Renal cortex interstitium (tissue), 11 donors: ENCODE measurements around the gene GSN. TPM values are rescaled to one million over a fixed set of nuclear protein-coding genes. Genes with fewer than 3 reads are reported as not detected.

Source experiments
- DNase-seq, 11 donors: peaks; one replicate each; pipeline ENCODE4 v3.0.0-alpha.2; 2013; ENCODE audit warnings: low read depth in 9 of 11, low spot score in 4 of 11; ENCODE audit errors: extremely low read depth in 1 of 11
- polyA plus RNA-seq, 3 donors: library from polyadenylated mRNA; unstranded; fragments of 120-200 nt; gene quantifications; one replicate each; pipeline ENCODE4 v1.2.1, GENCODE V29; 2013; ENCODE audit not compliant: insufficient read length in 3 of 3

GSN gene
- polyA plus RNA-seq, 3 donors = 128 to 208 (median 160) TPM

DNA sequence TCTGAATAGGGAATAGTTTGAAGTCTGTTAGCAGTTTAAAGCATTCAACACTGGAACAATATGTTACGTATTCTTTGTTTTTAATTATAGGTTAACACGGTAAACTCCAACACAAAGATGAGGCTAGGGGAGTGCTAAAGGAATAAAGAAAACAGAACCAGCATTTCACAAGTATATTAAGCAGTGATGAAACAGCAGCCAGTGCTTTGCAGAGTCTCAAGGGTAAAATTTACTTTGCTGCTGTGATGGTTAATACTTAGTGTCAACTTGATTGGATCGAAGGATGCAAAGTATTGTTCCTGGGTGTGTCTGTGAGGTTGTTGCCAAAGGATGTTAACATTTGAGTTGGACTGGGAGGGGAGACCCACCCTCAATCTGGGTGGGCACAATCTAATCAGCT, 30.0 kb upstream of the GSN start:
- DNase-seq = no peak

DNA sequence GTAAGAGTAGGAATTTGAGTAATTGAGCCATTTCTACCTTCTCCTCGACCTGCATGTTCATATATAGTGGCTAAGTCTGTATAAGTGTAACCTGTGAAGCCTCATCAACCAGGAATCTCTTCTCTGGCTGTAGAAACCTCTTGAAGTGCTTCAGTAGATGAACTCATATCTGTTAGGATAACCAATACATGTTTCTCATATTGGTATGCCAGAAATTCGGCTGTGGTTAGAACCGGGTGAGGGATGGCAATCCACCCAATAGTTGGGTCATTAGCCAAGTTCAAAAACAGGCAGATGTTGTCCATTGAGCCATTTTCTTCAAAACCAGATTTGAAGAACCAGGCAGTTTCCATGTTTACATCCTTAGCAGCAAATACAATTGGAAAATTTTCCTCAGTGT, 28.9 kb upstream of the GSN start:
- no peak for DNase-seq

DNA sequence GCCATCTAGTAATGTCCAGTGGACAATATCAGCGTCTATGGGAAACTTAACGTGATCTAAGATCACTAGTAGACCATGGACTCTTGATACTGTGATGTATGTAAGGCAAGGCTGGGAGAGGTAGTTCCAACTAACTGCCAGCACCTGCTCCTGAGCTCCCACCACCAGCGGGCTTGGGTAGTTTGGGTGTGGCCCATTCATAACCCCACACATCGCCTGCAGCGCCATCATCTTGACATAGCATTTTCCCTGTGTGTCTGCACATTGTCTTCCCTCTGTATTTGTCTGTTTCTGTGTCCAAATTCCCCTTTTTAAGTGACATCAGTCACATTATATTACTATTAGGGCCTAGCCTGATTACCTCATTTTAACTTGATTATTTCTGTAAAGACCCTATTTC, 28.1 kb upstream of the GSN start:
- DNase-seq = no peak

DNA sequence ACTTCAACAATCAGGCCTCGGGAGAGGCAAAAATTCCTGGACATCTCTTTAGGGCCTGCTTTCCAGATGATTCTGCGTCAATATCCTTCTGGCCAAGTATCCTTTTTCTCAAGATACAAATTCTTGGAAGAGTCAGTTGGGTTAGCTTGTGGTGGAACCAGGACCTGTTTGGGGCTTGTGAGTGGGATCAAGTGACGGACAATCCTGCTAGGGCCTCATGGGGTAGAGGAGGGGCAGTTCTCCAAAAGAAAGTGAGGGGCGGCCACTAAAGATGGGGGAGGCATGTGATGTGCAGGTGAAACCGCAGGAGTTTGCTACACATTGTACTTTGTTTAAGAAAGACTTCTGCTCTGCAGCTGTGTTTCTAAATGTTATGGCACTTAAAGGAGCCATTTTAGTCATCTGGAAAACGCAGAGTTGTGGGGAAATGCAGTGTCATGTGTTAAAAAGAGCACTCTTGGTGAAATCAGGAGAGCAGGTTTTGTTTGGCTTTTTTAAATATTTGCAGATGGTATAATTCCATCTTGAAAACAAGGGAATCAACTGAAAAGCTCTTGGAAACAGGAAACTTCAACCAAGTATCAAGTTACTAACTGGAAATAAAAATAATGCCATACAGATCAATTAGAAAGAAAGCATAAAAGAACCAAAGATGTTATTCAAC, 27.4 kb upstream of the GSN start:
- DNase-seq = no peak

DNA sequence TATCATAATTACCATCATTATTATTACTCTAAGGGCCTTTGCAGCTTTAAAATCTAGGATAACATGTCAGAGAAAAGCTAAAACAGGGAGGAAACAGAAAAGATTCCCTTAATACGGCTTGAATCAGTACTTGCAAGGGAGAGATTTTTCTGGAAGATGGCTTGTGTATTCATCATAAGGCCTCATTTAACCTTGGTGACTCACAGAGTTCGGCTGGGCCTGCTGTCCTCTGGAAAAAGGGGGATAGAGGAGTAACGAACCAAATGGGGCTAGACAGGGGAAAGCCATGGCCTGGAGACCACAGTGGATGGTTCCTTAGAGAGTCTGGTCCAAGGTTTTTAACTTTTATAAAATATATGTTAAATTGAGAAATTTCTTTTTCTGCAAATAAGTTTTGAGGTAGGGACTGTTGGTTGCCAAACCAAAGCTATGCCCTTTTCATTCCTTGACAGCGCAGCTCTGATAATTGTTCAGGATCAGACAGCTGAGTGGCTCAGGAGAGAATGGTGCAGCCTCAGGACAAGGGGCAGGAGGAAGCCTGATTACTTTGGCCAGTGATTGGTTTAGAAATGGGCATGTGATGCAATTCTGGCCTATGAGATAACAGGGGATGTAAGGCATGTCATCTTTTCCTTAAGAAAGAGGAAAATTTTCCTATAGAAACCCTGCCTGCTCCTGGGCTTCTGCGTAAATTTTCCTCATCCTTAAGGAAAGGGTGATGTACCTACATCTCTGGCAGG, 25.6 kb upstream of the GSN start:
- no peak for DNase-seq

DNA sequence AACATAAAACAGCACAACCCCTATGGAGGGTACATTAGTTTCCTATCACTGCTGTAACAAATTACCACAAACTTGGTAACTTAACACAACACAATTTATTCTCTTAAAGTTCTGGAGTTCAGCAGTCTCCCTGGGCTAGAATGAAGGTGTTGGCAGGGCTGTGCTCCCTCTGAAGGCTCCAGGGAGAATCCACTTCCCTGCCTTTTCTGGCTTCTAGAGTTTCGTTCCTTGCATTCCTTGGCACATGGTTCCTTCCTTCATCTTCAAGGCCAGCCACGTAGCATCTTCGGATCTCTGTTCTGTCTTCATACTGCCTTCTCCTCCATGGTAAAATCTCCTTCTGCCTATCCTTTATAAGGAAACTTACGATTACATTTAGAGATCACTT, 25.0 kb upstream of the GSN start:
- no peak for DNase-seq

DNA sequence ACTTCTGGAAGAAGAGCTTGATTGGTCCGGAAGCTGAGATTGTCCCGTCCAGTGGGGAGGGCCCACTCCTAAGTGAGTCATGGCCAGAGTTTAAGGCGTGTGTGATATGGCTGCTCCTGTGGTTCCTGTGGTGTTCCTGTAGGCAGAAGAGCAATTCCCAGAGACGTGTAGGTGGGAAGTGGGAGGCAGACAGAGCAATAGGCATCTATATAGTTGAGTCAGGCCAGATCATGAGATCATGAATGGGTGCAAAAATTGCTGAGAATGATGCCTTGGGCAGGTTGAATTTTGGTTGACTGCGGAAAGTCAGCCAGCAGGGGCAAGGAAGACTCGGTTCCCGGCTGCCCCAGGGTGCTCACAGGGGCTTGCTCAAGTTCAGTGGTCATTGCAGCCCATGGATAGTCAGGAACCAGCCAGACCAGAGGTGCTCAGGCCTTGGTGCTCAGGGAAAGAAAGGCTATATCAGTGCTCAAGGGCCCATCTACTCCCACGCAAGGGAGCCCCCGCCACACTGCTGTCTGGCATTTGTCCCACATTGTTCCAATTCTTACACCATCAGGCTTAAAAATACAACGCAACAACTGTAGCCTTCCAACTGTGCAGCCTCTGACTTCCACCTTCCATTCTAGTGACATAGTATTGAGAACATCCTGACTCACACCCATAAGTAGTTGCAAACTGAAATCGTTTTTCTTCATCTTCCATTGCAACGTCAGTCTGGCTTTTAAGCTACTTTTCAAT, 21.0 kb upstream of the GSN start:
- DNase-seq = no peak

DNA sequence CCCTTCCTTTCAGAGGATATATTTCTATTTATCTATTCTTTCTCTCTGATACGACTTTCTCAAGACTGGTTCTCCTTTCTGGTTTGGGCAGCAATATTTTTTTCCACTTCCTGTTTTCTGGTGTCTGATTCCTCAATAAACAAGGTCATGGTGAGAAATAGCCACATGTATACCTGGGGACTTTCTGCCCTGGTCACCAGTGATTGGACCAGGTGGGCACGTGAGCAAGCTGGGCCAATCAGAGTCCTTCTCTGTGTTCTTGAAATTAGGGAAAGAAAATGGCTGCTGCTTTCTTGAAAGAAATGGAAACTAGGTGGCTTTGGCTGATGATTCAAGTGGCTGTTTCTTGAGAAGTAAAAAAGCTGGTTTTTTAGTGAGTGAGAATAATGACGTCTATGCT, 18.4 kb upstream of the GSN start:
- no peak for DNase-seq

DNA sequence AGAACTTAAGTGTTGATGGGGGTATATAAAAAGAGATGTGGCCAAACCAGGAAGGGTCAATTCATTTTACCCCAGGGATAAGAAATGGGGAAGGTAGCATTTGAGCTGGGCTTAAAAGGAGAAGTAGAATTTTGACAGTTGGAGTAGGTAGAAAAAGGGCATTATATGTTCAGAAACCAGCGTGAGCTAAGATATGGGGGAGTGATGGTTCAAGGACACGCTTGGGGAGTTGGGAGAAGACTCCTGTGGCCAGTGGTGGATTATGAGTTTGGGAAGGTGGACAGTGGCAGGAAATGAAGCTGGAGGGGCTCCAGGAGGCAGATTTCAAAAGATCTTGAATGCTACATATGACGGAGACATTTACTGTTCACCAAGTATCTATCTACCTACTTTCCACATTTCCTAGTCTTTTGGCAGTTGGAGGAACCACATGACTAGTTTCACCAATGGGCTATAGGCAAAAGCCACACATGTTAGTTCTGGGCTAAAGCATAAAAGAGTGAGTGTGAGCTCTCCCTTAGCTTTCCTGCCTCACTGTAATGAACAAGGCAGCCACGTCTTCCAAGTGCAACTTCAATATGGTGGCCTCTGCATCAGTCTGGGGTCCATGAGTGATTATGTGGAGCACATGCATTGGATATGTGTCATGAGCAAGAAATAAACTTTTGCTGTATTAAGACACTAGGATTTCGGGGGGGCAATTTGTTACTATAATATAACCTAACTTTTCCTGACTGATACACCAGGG, 15.7 kb upstream of the GSN start:
- no peak for DNase-seq

DNA sequence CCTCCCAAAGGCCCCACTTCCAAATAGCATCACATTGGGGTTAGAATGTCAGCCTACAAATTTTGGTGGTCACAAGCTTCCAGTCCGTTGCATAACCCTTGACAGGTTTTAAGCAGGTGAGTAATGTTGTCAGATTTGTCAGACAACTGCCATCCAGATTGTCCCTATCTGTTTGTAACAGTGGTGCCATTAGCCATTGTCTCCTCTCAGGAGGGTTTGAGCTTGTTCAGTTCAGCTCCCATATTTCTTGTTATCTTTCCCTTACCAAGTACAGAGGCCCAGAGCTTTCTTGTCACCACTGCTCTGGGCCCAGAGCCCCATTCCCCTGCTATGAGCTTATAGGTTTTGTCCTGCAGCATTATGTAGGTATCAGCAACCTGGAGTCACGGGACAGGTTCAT, 14.8 kb upstream of the GSN start:
- no peak for DNase-seq

DNA sequence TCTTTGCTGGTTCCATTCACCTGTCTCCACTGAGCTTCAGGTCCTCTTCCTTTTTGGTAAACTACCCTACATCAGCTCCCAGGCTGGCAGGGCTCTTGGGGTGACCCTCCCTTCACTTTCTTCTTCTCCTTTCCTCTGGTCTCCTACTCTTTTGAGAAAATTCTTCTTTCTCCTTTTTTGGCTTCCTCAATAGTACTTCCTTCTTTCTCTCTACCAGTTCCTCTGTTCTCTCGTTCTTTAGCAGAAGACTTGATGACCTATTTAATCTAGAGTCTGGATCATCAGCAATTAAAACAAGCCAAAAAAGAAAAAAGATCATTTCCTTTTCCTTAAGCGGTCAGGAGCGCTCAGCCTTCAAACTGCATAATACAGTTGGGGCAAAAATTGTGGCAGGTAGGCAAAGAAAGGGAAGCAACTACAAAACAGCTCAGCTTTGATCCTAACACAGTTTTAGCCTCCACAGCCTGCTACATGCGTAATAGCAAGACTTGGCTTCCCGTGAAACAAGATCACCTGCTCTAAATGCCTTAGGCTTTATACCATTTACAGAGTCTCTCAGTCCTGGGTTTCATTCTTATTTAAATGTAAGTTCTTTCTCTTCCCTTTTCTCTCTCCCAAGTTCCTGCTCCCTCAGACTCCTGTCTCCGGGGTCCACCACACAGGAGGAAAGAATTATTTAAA, 14.0 kb upstream of the GSN start:
- no peak for DNase-seq

DNA sequence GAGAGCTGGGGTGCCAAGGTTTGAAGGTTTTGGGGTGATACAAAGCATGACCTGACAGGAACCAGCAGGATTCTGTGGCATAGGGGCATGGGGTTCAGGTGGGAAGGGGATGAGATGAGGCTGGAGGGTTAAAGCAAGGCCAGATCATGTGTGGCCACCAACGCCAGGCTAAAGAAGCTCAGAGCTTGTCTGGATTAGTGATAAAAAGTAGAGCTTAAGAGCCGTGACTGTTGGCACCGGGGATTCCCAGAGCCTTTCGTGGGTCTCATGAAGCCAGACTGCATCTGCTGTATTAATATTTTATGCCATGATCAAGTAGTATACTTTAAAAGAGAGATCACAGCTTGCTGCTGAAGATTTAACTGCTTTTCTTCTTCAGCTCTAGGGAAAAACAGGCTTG, 8.5 kb upstream of the GSN start:
- no peak for DNase-seq

DNA sequence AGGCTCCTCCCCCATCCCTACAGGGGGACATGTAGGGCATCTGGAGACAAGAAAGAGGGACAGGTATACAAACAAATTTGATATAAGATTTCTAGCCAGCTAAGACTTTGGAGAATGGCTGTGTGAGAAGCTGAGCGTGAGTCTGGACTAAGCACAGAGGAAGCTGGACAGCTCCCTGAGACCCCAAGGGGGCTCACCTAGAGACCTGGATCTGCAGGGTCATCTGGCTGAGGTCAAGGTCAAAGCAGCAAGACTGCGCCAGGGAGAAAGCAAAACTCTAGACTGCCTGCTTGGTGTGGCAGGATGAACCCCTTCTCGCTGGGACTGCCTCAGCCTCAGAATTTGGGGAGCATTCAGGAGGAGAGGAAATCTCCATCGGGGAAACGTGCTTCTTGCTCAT, 8.0 kb upstream of the GSN start:
- no peak for DNase-seq

DNA sequence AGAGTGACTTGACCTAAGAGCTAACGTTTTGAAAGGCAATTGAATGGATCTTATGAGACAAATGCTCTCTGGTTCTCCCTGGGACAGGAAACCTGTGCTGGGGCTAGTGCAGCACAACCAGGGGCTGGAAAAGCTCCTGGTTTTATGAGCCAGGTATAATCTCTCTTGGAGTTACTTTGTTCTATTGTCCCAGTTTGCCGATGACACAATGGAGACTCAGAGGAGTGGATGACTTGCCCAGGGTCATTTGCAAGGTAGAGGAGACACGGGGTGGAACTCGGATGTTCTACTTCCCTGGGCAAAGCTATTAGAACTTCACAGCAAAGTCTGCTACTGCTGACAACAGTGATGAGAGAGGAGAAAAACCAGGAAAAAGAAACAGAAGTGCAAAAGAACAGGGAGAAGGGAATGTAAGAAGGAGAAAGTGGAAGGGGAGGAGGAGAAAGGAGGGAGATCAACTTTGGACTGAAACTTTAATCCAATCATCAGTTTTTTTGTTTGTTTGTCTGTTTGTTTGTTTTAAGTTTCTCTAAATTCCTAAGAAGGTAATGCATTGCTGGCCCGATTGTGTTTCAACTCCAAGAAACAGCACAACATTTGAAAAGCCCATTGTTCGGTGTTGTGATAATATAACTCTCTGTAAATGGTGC, 7.4 kb upstream of the GSN start:
- no peak for DNase-seq

DNA sequence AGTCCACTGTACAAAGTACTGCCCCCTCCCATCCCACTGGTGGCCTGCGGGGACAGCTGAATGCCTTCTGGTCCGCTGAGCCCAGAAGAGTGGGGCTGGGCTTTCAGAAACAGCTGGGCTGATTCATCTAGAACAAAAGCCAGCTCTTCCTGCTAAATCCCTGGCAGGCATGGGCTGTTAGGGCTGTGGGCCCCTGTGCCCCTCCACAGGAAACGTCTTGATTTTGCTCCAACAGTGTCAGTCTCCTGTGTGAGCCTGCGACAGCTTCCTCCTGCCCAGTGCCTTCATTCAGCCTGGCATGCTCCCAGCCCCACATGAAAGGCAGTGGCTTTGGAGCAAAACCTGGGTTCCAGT, 6.9 kb upstream of the GSN start:
- DNase-seq = peak in 3 of 11 donors; percentile 37 to 49 (median 48)

DNA sequence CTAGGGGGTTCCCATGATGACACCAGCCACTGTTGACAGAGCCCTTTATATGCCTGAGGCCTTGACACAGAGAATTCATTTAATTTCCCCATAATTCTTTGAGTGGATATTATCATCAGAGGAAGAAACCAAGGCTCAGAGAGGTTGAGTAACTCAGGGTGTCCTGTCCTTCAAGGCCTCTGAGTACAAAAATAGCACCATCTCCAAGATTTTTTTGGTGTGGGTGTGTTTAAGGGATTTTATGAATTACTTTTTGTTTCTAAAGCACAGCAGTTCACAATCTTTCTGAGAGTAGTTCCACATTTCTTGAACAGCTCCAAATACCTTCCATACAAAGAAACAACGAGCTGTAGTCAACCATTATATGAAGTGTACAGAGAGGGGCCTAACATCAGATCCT, 6.2 kb upstream of the GSN start:
- DNase-seq = no peak

DNA sequence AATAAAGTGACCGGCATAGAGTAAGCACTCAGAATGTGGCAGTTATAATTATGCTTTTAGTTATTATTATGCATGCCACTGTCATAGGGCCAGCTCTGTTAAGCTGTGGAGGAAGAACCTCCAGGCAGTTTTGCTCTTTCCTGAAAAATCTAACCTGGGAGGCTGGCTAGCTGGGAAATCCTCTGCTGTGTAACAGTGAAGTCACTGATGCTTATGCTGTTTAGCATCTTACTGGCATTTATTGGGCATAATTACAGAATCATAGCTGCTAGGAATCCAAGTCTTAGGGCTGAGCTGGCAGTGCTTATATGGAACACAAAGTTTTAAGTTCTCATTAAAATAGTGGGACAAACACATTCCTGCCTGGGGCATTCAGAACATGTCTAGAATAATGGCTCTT, 5.5 kb upstream of the GSN start:
- DNase-seq = no peak

DNA sequence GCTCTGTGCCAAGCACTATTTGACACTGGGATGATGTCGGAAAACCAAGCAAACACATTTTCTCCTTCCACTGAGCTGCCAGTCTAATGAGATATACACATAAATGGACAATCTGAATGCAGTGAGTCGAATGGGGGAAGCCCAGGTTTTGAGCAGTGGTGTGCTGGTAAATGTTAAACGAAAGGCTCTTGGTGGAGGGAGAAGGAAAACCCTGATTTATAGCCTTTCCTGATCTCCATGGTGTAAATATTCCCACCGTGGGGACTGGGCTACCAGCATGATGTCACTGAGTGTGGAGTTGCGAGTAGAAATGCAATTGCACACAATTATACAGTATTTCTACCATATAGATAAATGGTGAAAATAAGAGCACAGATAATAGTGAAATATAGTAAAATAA, 5.0 kb upstream of the GSN start:
- no peak for DNase-seq

DNA sequence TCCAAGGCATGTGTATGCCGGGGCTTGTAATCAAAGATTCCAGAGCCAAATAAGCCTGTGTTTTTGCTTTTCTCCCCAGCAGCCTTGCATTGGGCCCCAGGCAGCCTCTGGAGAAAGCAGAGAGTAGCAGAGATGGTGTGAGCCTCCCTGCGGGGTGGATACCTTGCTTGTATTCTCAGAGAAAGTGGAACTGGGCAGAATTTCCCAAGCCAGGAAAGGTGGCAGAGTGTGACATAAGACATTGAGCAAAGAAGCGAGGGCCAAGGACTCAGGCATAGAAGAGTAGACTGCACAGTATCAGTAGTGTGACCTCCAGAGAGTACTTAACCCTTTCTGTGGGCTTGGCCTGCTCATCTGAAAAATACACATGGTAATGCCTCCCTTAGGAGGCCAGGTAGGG, 1.6 kb upstream of the GSN start:
- DNase-seq = no peak
